GM12878 (cell line): ENCODE results near the gene PLAAT3. TPM values are rescaled to one million over a fixed set of nuclear protein-coding genes. Genes with fewer than 3 reads are reported as not detected.

Experiments
- BMI1 ChIP-seq: fragments of 450-650 bp; IDR thresholded peaks from 2 replicates; pipeline ENCODE4 v1.6.1; 2016; ENCODE audit warnings: mild to moderate bottlenecking, moderate library complexity, borderline replicate concordance
- CBX5 ChIP-seq: sonication (generic); IDR thresholded peaks from 2 replicates; pipeline ENCODE4 v1.6.1; 2016; ENCODE audit warnings: low read depth, moderate library complexity, mild to moderate bottlenecking, inconsistent platforms
- CHD1 ChIP-seq: IDR thresholded peaks from 2 replicates; pipeline ENCODE4 v1.6.1; 2012; ENCODE audit warnings: low read depth, low read length, improper control_type of control experiment
- DPF2 ChIP-seq: fragments of 450-650 bp; IDR thresholded peaks from 2 replicates; pipeline ENCODE4 v1.6.1; 2017; ENCODE audit warnings: mild to moderate bottlenecking
- EP300 ChIP-seq, 2 experiments: fragments of 150-350 bp in 1 of 2; IDR thresholded peaks; 2 replicates each; pipeline ENCODE4 v1.6.1; 2011 to 2012; ENCODE audit warnings: low read depth in 2 of 2, low read length in 2 of 2, borderline replicate concordance in 1 of 2, improper control_type of control experiment in 1 of 2, inconsistent platforms in 1 of 2; ENCODE audit not compliant: control insufficient read depth in 1 of 2
- ETV6 ChIP-seq, 2 experiments: fragments of 450-650 bp in 1 of 2; IDR thresholded peaks in 1 of 2; conservative IDR thresholded peaks in 1 of 2; 2 replicates each; pipeline ENCODE4 v1.6.1; 2014; ENCODE audit warnings: antibody characterized with exemption in 1 of 2, borderline replicate concordance in 1 of 2, low read depth in 1 of 2, mild to moderate bottlenecking in 1 of 2, moderate library complexity in 1 of 2
- FOXK2 ChIP-seq: fragments of 450-650 bp; IDR thresholded peaks from 2 replicates; pipeline ENCODE4 v1.6.1; 2017; ENCODE audit warnings: mild to moderate bottlenecking, moderate library complexity
- FOXM1 ChIP-seq: IDR thresholded peaks from 2 replicates; pipeline ENCODE4 v1.6.1; 2012; ENCODE audit warnings: low read depth, mild to moderate bottlenecking, inconsistent platforms, low read length, moderate library complexity
- IKZF2 ChIP-seq, 2 experiments: fragments of 450-650 bp; IDR thresholded peaks; 2 replicates each; pipeline ENCODE4 v1.6.1; 2017; ENCODE audit warnings: mild to moderate bottlenecking in 2 of 2, moderate library complexity in 2 of 2
- KAT2A ChIP-seq: conservative IDR thresholded peaks from 2 replicates; pipeline ENCODE4 v1.6.1; 2011; ENCODE audit warnings: low read depth, low read length; ENCODE audit not compliant: control insufficient read depth
- MTA3 ChIP-seq: IDR thresholded peaks from 2 replicates; pipeline ENCODE4 v1.6.1; 2012; ENCODE audit warnings: low read length, inconsistent platforms, borderline replicate concordance
- NBN ChIP-seq: fragments of 450-650 bp; IDR thresholded peaks from 2 replicates; pipeline ENCODE4 v1.6.1; 2016
- NFIC ChIP-seq: IDR thresholded peaks from 2 replicates; pipeline ENCODE4 v1.6.1; 2012; ENCODE audit warnings: low read depth, mild to moderate bottlenecking, inconsistent platforms, low read length, moderate library complexity
- NR2C1 ChIP-seq: fragments of 450-650 bp; IDR thresholded peaks from 2 replicates; pipeline ENCODE4 v1.6.1; 2017; ENCODE audit warnings: antibody characterized with exemption, mild to moderate bottlenecking, moderate library complexity
- POLR2AphosphoS5 ChIP-seq: IDR thresholded peaks from 2 replicates; pipeline ENCODE4 v1.6.1; 2011; ENCODE audit warnings: mild to moderate bottlenecking, low read length, inconsistent platforms
- RUNX3 ChIP-seq: IDR thresholded peaks from 2 replicates; pipeline ENCODE4 v1.6.1; 2012; ENCODE audit warnings: low read length, inconsistent platforms
- SMARCA5 ChIP-seq: fragments of 450-650 bp; IDR thresholded peaks from 2 replicates; pipeline ENCODE4 v1.6.1; 2017; ENCODE audit warnings: mild to moderate bottlenecking
- SRF ChIP-seq, 2 experiments: IDR thresholded peaks; 2 replicates each; pipeline ENCODE4 v1.6.1; 2011; ENCODE audit warnings: low read depth in 2 of 2, low read length in 2 of 2, mild to moderate bottlenecking in 1 of 2, moderate library complexity in 1 of 2
- TCF12 ChIP-seq: IDR thresholded peaks from 2 replicates; pipeline ENCODE4 v1.6.1; 2011; ENCODE audit warnings: low read depth, mild to moderate bottlenecking, low read length
- ZNF217 ChIP-seq: fragments of 450-650 bp; IDR thresholded peaks from 2 replicates; pipeline ENCODE4 v1.6.1; 2017; ENCODE audit warnings: antibody characterized with exemption, mild to moderate bottlenecking
- ZNF274 ChIP-seq: IDR thresholded peaks from one replicate; pipeline ENCODE4 v1.8.0; 2011; ENCODE audit not compliant: insufficient read length, insufficient read depth
- ZZZ3 ChIP-seq: IDR thresholded peaks from 2 replicates; pipeline ENCODE4 v1.6.1; 2011; ENCODE audit warnings: low read depth; ENCODE audit not compliant: control insufficient read depth, insufficient read length
- polyA plus RNA-seq, 11 experiments: library from polyadenylated mRNA; depleted of rRNA in 4 of 11; unstranded in 6 of 11; stranded (reverse) in 5 of 11; fragments of >200 nt; fragmentation: Nextera tagmentation in 4 of 11; fragmentation: Illumina TruSeq in 1 of 11; extraction: Ambion mirVana in 4 of 11; extraction: Trizol in 1 of 11; gene quantifications; 1 replicate in 1 of 11; 2 replicates in 10 of 11; pipeline versions ENCODE4 v1.2.1 to v1.2.3, GENCODE V29; 2011 to 2016; ENCODE audit warnings: inconsistent platforms in 2 of 11, missing spikeins in 2 of 11, low read depth in 1 of 11
- total RNA-seq, 4 experiments: library from RNA; depleted of rRNA in 3 of 4; stranded (reverse); fragments of >200 nt in 3 of 4; fragmentation: Illumina TruSeq in 1 of 4; extraction: Trizol in 1 of 4; gene quantifications; 2 replicates each; pipeline versions ENCODE4 v1.2.1 to v1.2.3, GENCODE V29; 2013 to 2021
- TF ChIP-seq, protein P1 (sequence below): fragments of 450-650 bp; IDR thresholded peaks from 2 replicates; pipeline ENCODE4 v1.6.1; 2017; ENCODE audit warnings: mild to moderate bottlenecking, moderate library complexity
- TF ChIP-seq, protein P2 (sequence below): IDR thresholded peaks from 2 replicates; pipeline ENCODE4 v1.6.1; 2011; ENCODE audit warnings: borderline replicate concordance, low read depth, mild to moderate bottlenecking, moderate library complexity, low read length; ENCODE audit not compliant: insufficient read depth, poor library complexity, severe bottlenecking
- TF ChIP-seq, protein P3 (sequence below): fragments of 450-650 bp; IDR thresholded peaks from 2 replicates; pipeline ENCODE4 v1.6.1; 2017; ENCODE audit warnings: mild to moderate bottlenecking, low read depth, inconsistent platforms; ENCODE audit not compliant: poor library complexity, severe bottlenecking

The PLAAT3 gene
- total and polyA plus RNA-seq, 10 of the 15 experiments (the other 5 are each of a cell fraction or from before 2014, with no cell fraction given) = 4.8 to 37.0 (median 14.8) TPM

DNA sequence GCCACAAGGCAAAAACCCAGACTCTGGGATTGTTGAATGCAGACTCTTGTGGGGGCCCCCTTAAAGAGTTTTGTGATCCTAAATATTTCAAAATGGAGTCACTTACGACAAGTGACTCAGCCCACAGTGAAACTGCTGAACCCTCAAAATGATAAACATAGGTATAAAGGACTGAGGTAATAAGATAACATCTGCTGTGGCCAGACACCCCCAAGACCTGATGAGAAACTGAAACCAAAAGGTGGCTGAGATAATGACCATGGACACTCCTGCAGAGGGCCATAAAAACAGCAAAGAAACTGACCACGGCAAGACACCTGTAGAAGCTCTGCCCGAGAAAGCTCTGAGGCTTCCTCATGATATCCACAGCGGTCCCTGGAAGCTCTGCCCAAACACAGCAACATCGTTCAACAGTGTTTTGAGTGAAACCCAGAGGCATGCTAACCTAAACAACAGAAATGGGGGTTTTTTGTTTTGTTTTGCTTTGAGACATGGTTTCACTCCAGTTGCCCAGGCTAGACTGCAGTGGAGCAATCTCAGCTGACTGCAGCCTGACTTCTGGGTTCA, 79.3 kb downstream of the PLAAT3 start (continued):
- TF ChIP-seq, protein P1, sequence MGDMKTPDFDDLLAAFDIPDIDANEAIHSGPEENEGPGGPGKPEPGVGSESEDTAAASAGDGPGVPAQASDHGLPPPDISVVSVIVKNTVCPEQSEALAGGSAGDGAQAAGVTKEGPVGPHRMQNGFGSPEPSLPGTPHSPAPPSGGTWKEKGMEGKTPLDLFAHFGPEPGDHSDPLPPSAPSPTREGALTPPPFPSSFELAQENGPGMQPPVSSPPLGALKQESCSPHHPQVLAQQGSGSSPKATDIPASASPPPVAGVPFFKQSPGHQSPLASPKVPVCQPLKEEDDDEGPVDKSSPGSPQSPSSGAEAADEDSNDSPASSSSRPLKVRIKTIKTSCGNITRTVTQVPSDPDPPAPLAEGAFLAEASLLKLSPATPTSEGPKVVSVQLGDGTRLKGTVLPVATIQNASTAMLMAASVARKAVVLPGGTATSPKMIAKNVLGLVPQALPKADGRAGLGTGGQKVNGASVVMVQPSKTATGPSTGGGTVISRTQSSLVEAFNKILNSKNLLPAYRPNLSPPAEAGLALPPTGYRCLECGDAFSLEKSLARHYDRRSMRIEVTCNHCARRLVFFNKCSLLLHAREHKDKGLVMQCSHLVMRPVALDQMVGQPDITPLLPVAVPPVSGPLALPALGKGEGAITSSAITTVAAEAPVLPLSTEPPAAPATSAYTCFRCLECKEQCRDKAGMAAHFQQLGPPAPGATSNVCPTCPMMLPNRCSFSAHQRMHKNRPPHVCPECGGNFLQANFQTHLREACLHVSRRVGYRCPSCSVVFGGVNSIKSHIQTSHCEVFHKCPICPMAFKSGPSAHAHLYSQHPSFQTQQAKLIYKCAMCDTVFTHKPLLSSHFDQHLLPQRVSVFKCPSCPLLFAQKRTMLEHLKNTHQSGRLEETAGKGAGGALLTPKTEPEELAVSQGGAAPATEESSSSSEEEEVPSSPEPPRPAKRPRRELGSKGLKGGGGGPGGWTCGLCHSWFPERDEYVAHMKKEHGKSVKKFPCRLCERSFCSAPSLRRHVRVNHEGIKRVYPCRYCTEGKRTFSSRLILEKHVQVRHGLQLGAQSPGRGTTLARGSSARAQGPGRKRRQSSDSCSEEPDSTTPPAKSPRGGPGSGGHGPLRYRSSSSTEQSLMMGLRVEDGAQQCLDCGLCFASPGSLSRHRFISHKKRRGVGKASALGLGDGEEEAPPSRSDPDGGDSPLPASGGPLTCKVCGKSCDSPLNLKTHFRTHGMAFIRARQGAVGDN = peak; percentile 99
- TF ChIP-seq, protein P2, sequence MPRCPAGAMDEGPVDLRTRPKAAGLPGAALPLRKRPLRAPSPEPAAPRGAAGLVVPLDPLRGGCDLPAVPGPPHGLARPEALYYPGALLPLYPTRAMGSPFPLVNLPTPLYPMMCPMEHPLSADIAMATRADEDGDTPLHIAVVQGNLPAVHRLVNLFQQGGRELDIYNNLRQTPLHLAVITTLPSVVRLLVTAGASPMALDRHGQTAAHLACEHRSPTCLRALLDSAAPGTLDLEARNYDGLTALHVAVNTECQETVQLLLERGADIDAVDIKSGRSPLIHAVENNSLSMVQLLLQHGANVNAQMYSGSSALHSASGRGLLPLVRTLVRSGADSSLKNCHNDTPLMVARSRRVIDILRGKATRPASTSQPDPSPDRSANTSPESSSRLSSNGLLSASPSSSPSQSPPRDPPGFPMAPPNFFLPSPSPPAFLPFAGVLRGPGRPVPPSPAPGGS = no peak
- TF ChIP-seq SMARCA5 (no peak), NFIC (peak; percentile 59), DPF2 (peak; percentile 36; the same call in 1 of the 2 replicates), RUNX3 (peak; percentile 74), KAT2A (no peak), EP300 (IDR thresholded peaks at IDR 0.05; ENCODE audit: borderline replicate concordance in 1 of 2, control insufficient read depth in 1 of 2, low read depth in 2 of 2, low read length in 2 of 2) (peak in 1 of 2 experiments; percentile 32; a peak in 2 of 4 replicates), TCF12 (peak; percentile 43; the same call in 1 of the 2 replicates), FOXK2 (peak; percentile 53; the same call in 1 of the 2 replicates), ZZZ3 (no peak), CHD1 (no peak), SRF (IDR thresholded peaks at IDR 0.05; ENCODE audit: low read depth in 2 of 2, low read length in 2 of 2) (peak; percentile 25 to 32; a peak in 2 of 4 replicates), ZNF274 (no peak), IKZF2 (IDR thresholded peaks at IDR 0.05) (peak; percentile 25 to 50; a peak in 1 of 4 replicates), MTA3 (no peak), CBX5 (no peak), NR2C1 (no peak), NBN (peak; percentile 58; the same call in 1 of the 2 replicates), ZNF217 (no peak), ETV6 (conservative IDR thresholded peaks at IDR 0.05 in 1 of 2, IDR thresholded peaks at IDR 0.05 in 1 of 2; ENCODE audit: borderline replicate concordance in 1 of 2, low read depth in 1 of 2) (0 out of 4 replicates have a peak, but pooled peaks of 1 of the 2 experiments have one; percentile 19), BMI1 (no peak), POLR2AphosphoS5 (no peak), FOXM1 (peak; percentile 45; the same call in 1 of the 2 replicates)
- TF ChIP-seq, protein P3, sequence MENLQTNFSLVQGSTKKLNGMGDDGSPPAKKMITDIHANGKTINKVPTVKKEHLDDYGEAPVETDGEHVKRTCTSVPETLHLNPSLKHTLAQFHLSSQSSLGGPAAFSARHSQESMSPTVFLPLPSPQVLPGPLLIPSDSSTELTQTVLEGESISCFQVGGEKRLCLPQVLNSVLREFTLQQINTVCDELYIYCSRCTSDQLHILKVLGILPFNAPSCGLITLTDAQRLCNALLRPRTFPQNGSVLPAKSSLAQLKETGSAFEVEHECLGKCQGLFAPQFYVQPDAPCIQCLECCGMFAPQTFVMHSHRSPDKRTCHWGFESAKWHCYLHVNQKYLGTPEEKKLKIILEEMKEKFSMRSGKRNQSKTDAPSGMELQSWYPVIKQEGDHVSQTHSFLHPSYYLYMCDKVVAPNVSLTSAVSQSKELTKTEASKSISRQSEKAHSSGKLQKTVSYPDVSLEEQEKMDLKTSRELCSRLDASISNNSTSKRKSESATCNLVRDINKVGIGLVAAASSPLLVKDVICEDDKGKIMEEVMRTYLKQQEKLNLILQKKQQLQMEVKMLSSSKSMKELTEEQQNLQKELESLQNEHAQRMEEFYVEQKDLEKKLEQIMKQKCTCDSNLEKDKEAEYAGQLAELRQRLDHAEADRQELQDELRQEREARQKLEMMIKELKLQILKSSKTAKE = peak; percentile 44
